ENCODE data around the gene TFF2.

DNA sequence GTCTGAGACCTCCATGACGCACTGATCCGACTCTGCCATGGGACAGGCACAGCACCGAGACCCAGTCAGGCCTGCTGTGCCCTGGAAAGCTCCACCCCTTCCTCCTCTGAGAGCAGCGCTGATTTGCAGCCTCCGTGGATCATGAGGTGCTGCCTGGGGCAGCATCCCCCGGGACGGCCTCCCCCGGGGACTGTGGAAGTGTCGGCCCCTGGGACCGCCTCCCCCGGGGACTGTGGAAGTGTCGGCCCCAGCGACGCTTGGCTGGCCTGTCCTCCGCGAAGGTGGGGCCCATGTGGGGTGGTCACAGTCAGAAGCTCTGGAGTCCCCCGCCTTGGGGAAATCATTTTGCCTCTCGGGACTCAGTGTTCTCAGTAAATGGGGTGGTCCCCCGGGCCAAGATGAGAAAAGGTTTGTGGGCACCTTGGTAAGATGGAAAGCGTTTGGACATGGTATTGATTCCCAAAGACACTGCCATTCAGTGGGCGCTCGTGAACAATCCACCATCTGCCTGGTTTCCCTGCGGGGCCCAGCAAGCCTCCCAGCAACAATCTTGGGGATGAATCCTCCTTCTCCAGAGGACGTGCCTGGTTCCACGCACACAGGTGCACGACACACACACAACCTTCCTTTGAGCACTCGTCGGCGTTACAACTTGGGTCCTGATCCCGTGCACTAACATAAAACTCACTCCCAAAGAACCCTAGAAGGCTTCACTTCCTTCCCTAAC, 3.0 kb downstream of the TFF2 start:
- TF ChIP-seq POLR2A (IDR thresholded peaks at IDR 0.05; ENCODE audit: low read depth, low read length) (no peak), PAX5 (IDR thresholded peaks at IDR 0.05; ENCODE audit: insufficient read depth, low read length, severe bottlenecking) (no peak), TAF1 (IDR thresholded peaks at IDR 0.05; ENCODE audit: low read depth, low read length) (no peak), POLR2AphosphoS5 (IDR thresholded peaks at IDR 0.05; ENCODE audit: low read depth, low read length) (no peak), SPI1 (IDR thresholded peaks at IDR 0.05; ENCODE audit: low read depth, low read length) (no peak)

Measured in GM12891 (cell line).